ENCODE data around the gene HHATL. TPM values are rescaled to one million over a fixed set of nuclear protein-coding genes. Genes with fewer than 3 reads are reported as not detected.
A peak's percentile ranks its signal among the peaks of the same experiment; 100 is the strongest.

HHATL gene
- total RNA-seq, 4 donors from 2014 or later = 3.5 TPM; not detected in 3

- WGBS, 2 donors = 79 to 80% methylated on average over 4 of the region's 4 CpGs
- TF ChIP-seq POLR2A (IDR thresholded peaks at IDR 0.05) (no peak), CTCF (IDR thresholded peaks at IDR 0.05) (no peak), EP300 (IDR thresholded peaks at IDR 0.05) (no peak)
- Histone ChIP-seq H3K27ac (peak overlapping the region in 2 of 4 donors; percentile 95 to 99), H3K27me3 (no peaks in the 10 kb centered on the region), H3K4me1 (peaks cover 0 to 63% (median 12%) of the 10 kb centered on the region in 4 donors), H3K4me3 (no peak overlapping the region), H3K9me3 (no peaks in the 10 kb centered on the region), H3K36me3 (peaks cover 0 to 51% (median 0%) of the 10 kb centered on the region in 3 donors)
- no peak for DNase-seq (ENCODE audit: low spot score in 2 of 2)
Measured at GRCh38 chr3:42657675-42658074, 44.9 kb downstream of the HHATL start.

- WGBS, 2 donors = 82 to 85% methylated on average over 6 to 8 of the region's 9 CpGs
- peaks cover 0 to 45% (median 0%) of the 10 kb centered on the region in 3 donors for H3K36me3 ChIP-seq
- TF ChIP-seq CTCF (IDR thresholded peaks at IDR 0.05) = no peak
- TF ChIP-seq POLR2A (IDR thresholded peaks at IDR 0.05) = no peak
- no peak for TF ChIP-seq EP300 (IDR thresholded peaks at IDR 0.05)
- peaks cover 0 to 70% (median 19%) of the 10 kb centered on the region in 4 donors for H3K4me1 ChIP-seq
- H3K9me3 ChIP-seq = no peaks in the 10 kb centered on the region
- DNase-seq (ENCODE audit: low spot score in 2 of 2) = no peak
- H3K27ac ChIP-seq = peak overlapping the region; percentile 30 to 99 (median 96)
- H3K4me3 ChIP-seq = no peak overlapping the region
- no peaks in the 10 kb centered on the region for H3K27me3 ChIP-seq
Measured at GRCh38 chr3:42656680-42657610, 45.7 kb downstream of the HHATL start.

- DNase-seq (ENCODE audit: low spot score in 2 of 2) = no peak
- TF ChIP-seq POLR2A (IDR thresholded peaks at IDR 0.05) (no peak), EP300 (IDR thresholded peaks at IDR 0.05) (no peak), CTCF (IDR thresholded peaks at IDR 0.05) (no peak)
Measured at GRCh38 chr3:42655980-42656679, 46.5 kb downstream of the HHATL start.

GRCh38 chr3:42655331-42655888 is 47.2 kb downstream of the HHATL start:
- 27 to 32% methylated on average over 2 to 4 of the region's 4 CpGs for WGBS, 2 donors
- Histone ChIP-seq H3K9me3 (no peaks in the 10 kb centered on the region), H3K4me3 (peak overlapping the region; percentile 68 to 98 (median 80)), H3K27ac (peak overlapping the region; percentile 90 to 99 (median 96)), H3K36me3 (peaks cover 0 to 30% (median 0%) of the 10 kb centered on the region in 3 donors), H3K27me3 (no peaks in the 10 kb centered on the region), H3K4me1 (peaks cover 0 to 86% (median 29%) of the 10 kb centered on the region in 4 donors)
- DNase-seq (ENCODE audit: low spot score in 2 of 2) = no peak
- TF ChIP-seq POLR2A (IDR thresholded peaks at IDR 0.05) (no peak), CTCF (IDR thresholded peaks at IDR 0.05) (no peak), EP300 (IDR thresholded peaks at IDR 0.05) (no peak)

More at GRCh38 chr3:42655980-42656679, 46.5 kb downstream of the HHATL start:
- 71 to 76% methylated on average over 6 of the region's 6 CpGs for WGBS, 2 donors
- Histone ChIP-seq H3K27ac (peak overlapping the region; percentile 90 to 99 (median 96)), H3K9me3 (no peaks in the 10 kb centered on the region), H3K4me1 (peaks cover 0 to 78% (median 26%) of the 10 kb centered on the region in 4 donors), H3K4me3 (peak overlapping the region in 1 of 4 donors; percentile 98), H3K36me3 (peaks cover 0 to 37% (median 0%) of the 10 kb centered on the region in 3 donors), H3K27me3 (no peaks in the 10 kb centered on the region)

All from tibial nerve (tissue), 4 donors.